Heart left ventricle (tissue), 16 donors: ENCODE results near the gene LRIT3. TPM values are rescaled to one million over a fixed set of nuclear protein-coding genes. Genes with fewer than 3 reads are reported as not detected.

Experiments used
- ATAC-seq, 4 donors: fragments of 200-7000 bp; cut with Tn5 transposase; one replicate each; pipeline ENCODE4 v1.9.1; 2020 to 2022; ENCODE audit warnings: moderate library complexity in 4 of 4, mild to moderate bottlenecking in 3 of 4, moderate number of reproducible peaks in 1 of 4
- DNase-seq, 5 donors: peaks; one replicate each; pipeline ENCODE4 v3.0.0-alpha.2; 2020
- H3K27ac ChIP-seq, 12 donors: fragments of 200-600 bp; sonication (generic) in 4 of 12; one replicate each; pipeline versions ENCODE4 v1.5.0 to v1.8.0; 2016 to 2022; ENCODE audit warnings: mild to moderate bottlenecking in 2 of 12
- H3K27me3 ChIP-seq, 9 donors: fragments of 200-600 bp; sonication (generic) in 2 of 9; one replicate each; pipeline versions ENCODE4 v1.5.1 to v1.8.0; 2016 to 2022; ENCODE audit warnings: mild to moderate bottlenecking in 3 of 9
- H3K36me3 ChIP-seq, 9 donors: fragments of 200-600 bp; sonication (generic) in 2 of 9; one replicate each; pipeline versions ENCODE4 v1.5.0 to v1.8.0; 2018 to 2022; ENCODE audit warnings: mild to moderate bottlenecking in 2 of 9
- H3K4me1 ChIP-seq, 12 donors: fragments of 200-600 bp; sonication (generic) in 4 of 12; one replicate each; pipeline versions ENCODE4 v1.5.0 to v1.8.0; 2016 to 2022; ENCODE audit warnings: mild to moderate bottlenecking in 3 of 12
- H3K4me3 ChIP-seq, 12 donors: fragments of 200-600 bp; sonication (generic) in 4 of 12; one replicate each; pipeline versions ENCODE4 v1.5.0 to v1.8.0; 2017 to 2022; ENCODE audit warnings: mild to moderate bottlenecking in 9 of 12, moderate library complexity in 4 of 12
- H3K9me3 ChIP-seq, 12 donors: fragments of 200-600 bp; sonication (generic) in 4 of 12; one replicate each; pipeline versions ENCODE4 v1.5.0 to v1.8.0; 2016 to 2022; ENCODE audit warnings: mild to moderate bottlenecking in 1 of 12
- CTCF ChIP-seq, 12 donors: fragments of 200-600 bp; sonication (generic) in 4 of 12; IDR thresholded peaks; one replicate each; pipeline versions ENCODE4 v1.5.0 to v1.8.0; 2018 to 2022; ENCODE audit warnings: antibody characterized with exemption in 12 of 12, mild to moderate bottlenecking in 5 of 12
- POLR2A ChIP-seq, 2 donors: fragments of 450-650 bp; IDR thresholded peaks; one replicate each; pipeline ENCODE4 v1.6.1; 2017; ENCODE audit warnings: antibody characterized with exemption in 2 of 2, mild to moderate bottlenecking in 2 of 2, moderate library complexity in 2 of 2
- WGBS, 4 donors: extraction: QIAGEN DNeasy Blood & Tissue Kit in 2 of 4; methylation state at CpG; one replicate each; pipeline versions ENCODE4 v1.1.5 to v1.1.7; 2013 to 2018; 5-methylcytosine and 5-hydroxymethylcytosine counted together
- intact Hi-C, 10 donors: fragments of 100-400 bp; cut with DNase I; formaldehyde crosslinking; loops; one replicate each; pipeline versions ENCODE4 v1.11.1 to v1.14.2; 2022
- polyA plus RNA-seq, 2 donors: library from polyadenylated mRNA; stranded (reverse); fragments of 200-250 nt; gene quantifications; one replicate each; pipeline ENCODE4 v1.2.3, GENCODE V29; 2013
- total RNA-seq, 9 donors: library from RNA; depleted of rRNA in 2 of 9; stranded (reverse); fragments of >200 nt in 2 of 9; fragmentation: NEBNext Ultra II Directional in 3 of 9; extraction: Animal tissue kit (Norgen Biotek cat#: 25700) in 3 of 9; gene quantifications; one replicate each; pipeline versions ENCODE4 v1.1.0 to v1.2.4, GENCODE V29; 2016 to 2023
- donor health status: ischemic (EF 13 %, LVEDD 7.1; RV severe dilation, severe dysfunction).
- donor health status: healthy with polysubstance abuse.
- donor health status: DM: no; HTN: yes; CAD: no.
- donor health status: DM: no; HTN: no; CAD: no.
- donor health status: ischemic (EF 25% LVEDD 6.9; RV normal size, moderate dysfunction).
- donor health status: ischemic (EF 25% LVEDD 5.7; RV mildly dilated, moderate dysfunction).
- donor health status: healthy.
- donor health status: DM: yes; HTN: yes; CAD: no.
- donor health status: ischemic (EF 35%, LVEDD 5.7; RV mildly dilated, moderate dysfunction).
- donor health status: nonischemic (EF 11% LVEDD 7.7; RV severe dilation, severe dysfunction).
- donor health status: DM: yes; HTN: yes; CAD: no.
- donor health status: PGD.
- donor health status: ischemic (EF 29% LVEDD 5.4; RV normal size, mild dysfunction).
- donor health status: nonischemic (EF 23%, LVEDD 6.1; RV moderate dilation, normal function).

Gene LRIT3
- total and polyA plus RNA-seq, 11 donors = 0.08 TPM; not detected in 10

- no peaks in the 10 kb centered on the region for H3K27me3 ChIP-seq
- H3K4me1 ChIP-seq = peaks cover 0 to 7% (median 0%) of the 10 kb centered on the region in 12 donors
- intact Hi-C loops = loop anchor here in 3 of 10 donors (1.0 to 10.0 kb wide), 3 partner anchors 69 to 382 kb away; partner anchors contain the start of genes CASP6 (in 1 of the 3) and PLA2G12A (in 1 of the 3)
- peak in 8 of 12 donors; percentile 17 to 47 (median 36) for TF ChIP-seq CTCF (IDR thresholded peaks at IDR 0.05)
- no peak for TF ChIP-seq POLR2A (IDR thresholded peaks at IDR 0.05)
- no peak overlapping the region for H3K27ac ChIP-seq
- no peaks in the 10 kb centered on the region for H3K36me3 ChIP-seq
- H3K9me3 ChIP-seq = no peaks in the 10 kb centered on the region
- H3K4me3 ChIP-seq = no peak overlapping the region
- no peak for DNase-seq
- 24 to 28% (median 28%) methylated on average over 4 of the region's 4 CpGs for WGBS, 4 donors
- peak in 1 of 4 donors; percentile 61 for ATAC-seq
These were observed 43.9 kb upstream of the LRIT3 start for GRCh38 chr4:109803924-109804571.

- Histone ChIP-seq H3K36me3 (no peaks in the 10 kb centered on the region), H3K27me3 (no peaks in the 10 kb centered on the region), H3K4me1 (peaks cover 0 to 5% (median 3%) of the 10 kb centered on the region in 12 donors), H3K9me3 (no peaks in the 10 kb centered on the region), H3K4me3 (no peak overlapping the region), H3K27ac (no peak overlapping the region)
- DNase-seq (no peak), ATAC-seq (no peak)
- TF ChIP-seq CTCF (IDR thresholded peaks at IDR 0.05) (no peak), POLR2A (IDR thresholded peaks at IDR 0.05) (no peak)
- 91 to 95% (median 93%) methylated on average over 2 of the region's 2 CpGs for WGBS, 4 donors
- intact Hi-C loops = loop anchor here in 5 of 10 donors (5.0 to 10.0 kb wide), 6 partner anchors 75 to 387 kb away; partner anchors contain the start of genes CASP6 (in 2 of the 5), MCUB (in 1 of the 5) and PLA2G12A (in 1 of the 5)
These were observed 38.3 kb upstream of the LRIT3 start for GRCh38 chr4:109809655-109810054.

- Histone ChIP-seq H3K4me1 (peaks cover 0 to 7% (median 5%) of the 10 kb centered on the region in 12 donors), H3K4me3 (no peak overlapping the region), H3K9me3 (no peaks in the 10 kb centered on the region), H3K27me3 (no peaks in the 10 kb centered on the region), H3K36me3 (no peaks in the 10 kb centered on the region), H3K27ac (no peak overlapping the region)
- no peak for TF ChIP-seq POLR2A (IDR thresholded peaks at IDR 0.05)
- TF ChIP-seq CTCF (IDR thresholded peaks at IDR 0.05) = no peak
- intact Hi-C loops = loop anchor here in 5 of 10 donors (10.0 kb wide), 4 partner anchors 106 to 276 kb away; partner anchors contain the start of genes CASP6 (in 2 of the 5) and MCUB (in 1 of the 5)
- ATAC-seq (no peak), DNase-seq (no peak)
- 71 to 79% (median 75%) methylated on average over 11 of the region's 11 CpGs for WGBS, 4 donors
These were observed 37.1 kb upstream of the LRIT3 start for GRCh38 chr4:109810552-109811387.

DNA sequence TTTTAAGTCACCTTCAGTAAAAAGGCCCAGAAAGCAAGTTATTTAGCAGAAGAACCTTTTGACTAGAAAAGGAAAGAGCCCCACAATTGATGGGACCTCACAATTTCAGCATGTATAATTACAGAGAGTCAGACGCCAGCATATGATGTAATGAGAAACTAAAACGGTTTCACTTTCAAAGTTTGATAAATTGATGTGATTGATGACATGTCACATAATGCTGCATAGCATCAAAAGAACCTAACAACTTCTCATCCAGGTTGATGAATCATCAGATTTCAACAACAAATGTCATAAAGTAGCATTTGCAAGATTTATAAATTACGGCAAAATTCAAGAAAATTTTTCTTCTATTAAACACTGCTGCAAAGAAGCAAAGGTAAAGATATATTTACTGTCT is 36.2 kb upstream of the LRIT3 start:
- no peak for ATAC-seq
- Histone ChIP-seq H3K27ac (no peak overlapping the region), H3K27me3 (no peaks in the 10 kb centered on the region), H3K36me3 (no peaks in the 10 kb centered on the region), H3K4me3 (no peak overlapping the region), H3K9me3 (no peaks in the 10 kb centered on the region), H3K4me1 (peaks cover 0 to 16% (median 11%) of the 10 kb centered on the region in 12 donors)
- no peak for DNase-seq
- WGBS, 4 donors = 56 to 68% (median 64%) methylated on average over 3 of the region's 3 CpGs
- no peak for TF ChIP-seq CTCF (IDR thresholded peaks at IDR 0.05)
- TF ChIP-seq POLR2A (IDR thresholded peaks at IDR 0.05) = no peak
- intact Hi-C loops = loop anchor here in 5 of 10 donors (10.0 kb wide), 4 partner anchors 107 to 277 kb away; partner anchors contain the start of genes CASP6 (in 2 of the 5) and MCUB (in 1 of the 5)
